Fibroblast of lung (primary cell): Measurements from ENCODE around the gene TMEM222. TPM values are rescaled to one million over a fixed set of nuclear protein-coding genes. Genes with fewer than 3 reads are reported as not detected.

ENCODE experiments used
- DNase-seq, 2 donors: peaks; one replicate each; pipeline versions ENCODE4 v3.0.0 to v3.0.0-alpha.2; 2010; ENCODE audit warnings: low read depth in 2 of 2
- H2AFZ ChIP-seq: 2 replicates; pipeline ENCODE4 v1.5.1; 2012; ENCODE audit warnings: low read length, control low read depth, inconsistent platforms
- H3K27ac ChIP-seq: 2 replicates; pipeline ENCODE4 v1.5.1; 2011; ENCODE audit warnings: low read length, control low read depth; ENCODE audit not compliant: insufficient read depth
- H3K27me3 ChIP-seq: 2 replicates; pipeline ENCODE4 v1.5.1; 2011; ENCODE audit warnings: mild to moderate bottlenecking, low read length; ENCODE audit not compliant: control insufficient read depth, insufficient read depth
- H3K36me3 ChIP-seq: 2 replicates; pipeline ENCODE4 v1.5.1; 2011; ENCODE audit warnings: low read length; ENCODE audit not compliant: control insufficient read depth, insufficient read depth
- H3K4me1 ChIP-seq: 2 replicates; pipeline ENCODE4 v1.5.1; 2011; ENCODE audit warnings: low read length; ENCODE audit not compliant: control insufficient read depth, insufficient read depth; ENCODE audit errors: extremely low read depth
- H3K4me2 ChIP-seq: 2 replicates; pipeline ENCODE4 v1.5.1; 2011; ENCODE audit warnings: low read length, control low read depth; ENCODE audit not compliant: insufficient read depth; ENCODE audit errors: extremely low read depth
- H3K4me3 ChIP-seq, 4 experiments: fragments of 200-600 bp in 1 of 4; sonication (generic) in 1 of 4; replicated peaks in 1 of 4; 2 replicates each; pipeline ENCODE4 v1.5.1; 2011 to 2016; ENCODE audit warnings: low read length in 4 of 4, low read depth in 3 of 4, mild to moderate bottlenecking in 3 of 4, control low read depth in 2 of 4, inconsistent platforms in 1 of 4, mixed read lengths in 1 of 4; ENCODE audit not compliant: insufficient read depth in 1 of 4; ENCODE audit errors: control extremely low read depth in 1 of 4
- H3K79me2 ChIP-seq: 2 replicates; pipeline ENCODE4 v1.5.1; 2012; ENCODE audit warnings: mild to moderate bottlenecking, low read length, inconsistent platforms; ENCODE audit not compliant: control insufficient read depth, insufficient read depth
- H3K9ac ChIP-seq: 2 replicates; pipeline ENCODE4 v1.5.1; 2011; ENCODE audit warnings: mild to moderate bottlenecking, low read length, control low read depth; ENCODE audit not compliant: insufficient read depth
- H3K9me3 ChIP-seq: 2 replicates; pipeline ENCODE4 v1.5.1; 2012; ENCODE audit warnings: low read depth, low read length; ENCODE audit not compliant: control insufficient read depth, insufficient read depth
- H4K20me1 ChIP-seq: 2 replicates; pipeline ENCODE4 v1.5.1; 2011; ENCODE audit warnings: low read length; ENCODE audit not compliant: control insufficient read depth, insufficient read depth; ENCODE audit errors: extremely low read depth
- EZH2 ChIP-seq: IDR thresholded peaks from 2 replicates; pipeline ENCODE4 v1.5.1; 2012; ENCODE audit warnings: low read length, control low read depth, mild to moderate bottlenecking; ENCODE audit errors: missing control alignments
- polyA plus RNA-seq, 2 donors: library from polyadenylated mRNA; depleted of rRNA in 1 of 2; stranded (reverse) in 1 of 2; unstranded in 1 of 2; fragments of >200 nt; gene quantifications; 2 replicates each; pipeline ENCODE4 v1.2.1, GENCODE V29; 2011 to 2012; ENCODE audit warnings: missing spikeins in 1 of 2
- total RNA-seq: library from RNA; depleted of rRNA; stranded (reverse); fragments of >200 nt; gene quantifications from 2 replicates; pipeline ENCODE4 v1.2.1, GENCODE V29; 2014
- TF ChIP-seq, protein P1 (sequence below), 2 donors: IDR thresholded peaks in 1 of 2; conservative IDR thresholded peaks in 1 of 2; 1 replicate in 1 of 2; 2 replicates in 1 of 2; pipeline ENCODE4 v1.5.1; 2011 to 2012; ENCODE audit warnings: low read length in 2 of 2, control low read depth in 1 of 2, inconsistent platforms in 1 of 2, low read depth in 1 of 2, mild to moderate bottlenecking in 1 of 2

The TMEM222 gene
- total and polyA plus RNA-seq, 2 donors (not counting 1 experiment from before 2014, with no cell fraction given) = 21.6 to 37.1 TPM

DNA sequence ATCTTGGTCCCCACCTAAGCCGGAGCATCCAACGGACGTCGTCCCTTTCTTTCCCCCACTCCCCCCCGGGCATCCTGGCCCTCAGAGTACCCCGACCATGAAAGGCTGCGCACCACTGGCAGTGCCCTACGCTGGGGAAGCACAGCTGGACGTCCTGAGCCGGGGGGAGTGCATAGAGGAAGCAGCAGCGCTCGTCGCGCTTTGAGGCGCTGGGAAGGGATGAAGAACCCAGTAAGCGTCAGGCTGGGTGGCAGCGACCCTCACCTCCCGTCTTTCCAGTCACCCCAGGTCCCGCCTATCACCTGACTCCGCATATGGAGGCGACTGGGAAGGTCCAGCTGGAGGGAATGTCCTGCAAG lies 39.1 kb downstream of the TMEM222 start:
- no peak overlapping the region for H2AFZ ChIP-seq

GRCh38 chr1:27361553-27361952 lies 39.6 kb downstream of the TMEM222 start:
- TF ChIP-seq EZH2 = no peak
- TF ChIP-seq, protein P1, sequence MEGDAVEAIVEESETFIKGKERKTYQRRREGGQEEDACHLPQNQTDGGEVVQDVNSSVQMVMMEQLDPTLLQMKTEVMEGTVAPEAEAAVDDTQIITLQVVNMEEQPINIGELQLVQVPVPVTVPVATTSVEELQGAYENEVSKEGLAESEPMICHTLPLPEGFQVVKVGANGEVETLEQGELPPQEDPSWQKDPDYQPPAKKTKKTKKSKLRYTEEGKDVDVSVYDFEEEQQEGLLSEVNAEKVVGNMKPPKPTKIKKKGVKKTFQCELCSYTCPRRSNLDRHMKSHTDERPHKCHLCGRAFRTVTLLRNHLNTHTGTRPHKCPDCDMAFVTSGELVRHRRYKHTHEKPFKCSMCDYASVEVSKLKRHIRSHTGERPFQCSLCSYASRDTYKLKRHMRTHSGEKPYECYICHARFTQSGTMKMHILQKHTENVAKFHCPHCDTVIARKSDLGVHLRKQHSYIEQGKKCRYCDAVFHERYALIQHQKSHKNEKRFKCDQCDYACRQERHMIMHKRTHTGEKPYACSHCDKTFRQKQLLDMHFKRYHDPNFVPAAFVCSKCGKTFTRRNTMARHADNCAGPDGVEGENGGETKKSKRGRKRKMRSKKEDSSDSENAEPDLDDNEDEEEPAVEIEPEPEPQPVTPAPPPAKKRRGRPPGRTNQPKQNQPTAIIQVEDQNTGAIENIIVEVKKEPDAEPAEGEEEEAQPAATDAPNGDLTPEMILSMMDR (conservative IDR thresholded peaks at IDR 0.05 in 1 of 2, IDR thresholded peaks at IDR 0.05 in 1 of 2; ENCODE audit: low read depth in 1 of 2, low read length in 2 of 2) = no peak
- H3K79me2 ChIP-seq = peaks cover 10% of the 10 kb centered on the region
- DNase-seq = no peak
- H3K4me2 ChIP-seq = no peak overlapping the region
- no peaks in the 10 kb centered on the region for H4K20me1 ChIP-seq
- no peaks in the 10 kb centered on the region for H3K27me3 ChIP-seq
- no peak overlapping the region for H3K27ac ChIP-seq
- H3K4me1 ChIP-seq = peaks cover 6% of the 10 kb centered on the region
- H3K9me3 ChIP-seq = no peaks in the 10 kb centered on the region
- H3K9ac ChIP-seq = no peak overlapping the region
- no peak overlapping the region for H3K4me3 ChIP-seq
- H3K36me3 ChIP-seq = peaks cover 35% of the 10 kb centered on the region
- H2AFZ ChIP-seq = no peak overlapping the region

More for the DNA sequence above, 39.1 kb downstream of the TMEM222 start:
- Histone ChIP-seq H3K79me2 (peaks cover 10% of the 10 kb centered on the region), H3K27me3 (no peaks in the 10 kb centered on the region), H3K27ac (no peak overlapping the region), H3K9ac (no peak overlapping the region), H3K36me3 (peaks cover 40% of the 10 kb centered on the region), H3K9me3 (no peaks in the 10 kb centered on the region), H3K4me2 (no peak overlapping the region), H3K4me3 (no peak overlapping the region), H4K20me1 (no peaks in the 10 kb centered on the region), H3K4me1 (peaks cover 6% of the 10 kb centered on the region)
- TF ChIP-seq EZH2 = no peak
- TF ChIP-seq, protein P1 (conservative IDR thresholded peaks at IDR 0.05 in 1 of 2, IDR thresholded peaks at IDR 0.05 in 1 of 2; ENCODE audit: low read depth in 1 of 2, low read length in 2 of 2) = no peak
- DNase-seq = no peak

DNA sequence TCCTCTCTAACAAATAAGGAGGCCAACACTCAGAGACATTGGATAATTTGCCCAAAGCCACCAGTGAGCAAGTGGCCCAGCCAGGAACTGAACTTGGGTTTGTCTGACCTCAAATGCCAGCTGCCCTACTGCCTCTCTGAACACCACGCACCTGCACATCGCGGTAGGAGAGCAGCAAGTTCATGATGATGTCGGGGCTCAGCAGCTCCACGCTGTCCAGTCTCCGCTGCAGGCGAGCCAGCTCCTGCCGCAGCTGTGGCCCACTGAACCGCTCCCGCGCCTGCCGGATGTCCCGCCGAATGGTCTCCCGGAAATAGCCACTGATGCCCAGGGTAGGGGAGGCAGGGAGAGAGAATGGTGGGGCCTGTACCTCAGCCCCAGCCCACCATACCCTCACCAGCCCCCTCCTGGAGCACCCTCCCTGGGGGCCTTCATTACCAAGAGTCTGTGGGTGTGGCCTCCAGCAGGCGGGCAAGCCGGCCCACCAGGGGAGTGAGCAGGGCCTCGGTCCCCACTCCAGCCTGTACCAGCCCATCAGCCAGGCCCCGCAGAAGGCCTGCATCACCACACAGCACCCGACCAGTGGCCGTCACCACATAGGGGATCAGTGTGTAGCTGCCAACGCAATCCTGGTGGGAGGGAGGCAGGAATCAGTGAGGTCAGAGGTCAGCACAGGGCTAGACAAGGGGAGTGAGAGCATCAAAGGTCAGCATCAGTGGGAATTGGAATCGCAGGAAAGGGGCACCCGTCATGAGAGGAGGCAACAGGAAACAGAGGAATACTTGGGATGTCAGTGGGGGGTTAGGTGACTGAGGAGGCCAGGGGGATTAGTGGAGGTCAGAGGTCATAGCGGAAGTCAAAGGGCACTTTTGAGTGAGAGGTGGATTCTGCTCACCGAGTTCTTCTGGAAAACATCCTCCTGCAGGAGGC lies 42.1 kb downstream of the TMEM222 start:
- H3K79me2 ChIP-seq = peaks cover 10% of the 10 kb centered on the region
- TF ChIP-seq, protein P1 (conservative IDR thresholded peaks at IDR 0.05 in 1 of 2, IDR thresholded peaks at IDR 0.05 in 1 of 2; ENCODE audit: low read depth in 1 of 2, low read length in 2 of 2) = no peak
- TF ChIP-seq EZH2 = no peak
- no peak overlapping the region for H2AFZ ChIP-seq
- peaks cover 22% of the 10 kb centered on the region for H3K36me3 ChIP-seq
- peaks cover 11% of the 10 kb centered on the region for H3K4me1 ChIP-seq
- no peak overlapping the region for H3K4me3 ChIP-seq
- H3K27ac ChIP-seq = no peak overlapping the region
- H3K4me2 ChIP-seq = no peak overlapping the region
- no peaks in the 10 kb centered on the region for H3K9me3 ChIP-seq
- no peak overlapping the region for H3K9ac ChIP-seq
- DNase-seq = no peak
- no peaks in the 10 kb centered on the region for H3K27me3 ChIP-seq
- no peaks in the 10 kb centered on the region for H4K20me1 ChIP-seq
